ENCODE data around the gene NETO2.
"Not testable (repeated sequence)": the region's sequence is repeated elsewhere in the genome, so short reads cannot be mapped to it uniquely, and the experiment has no call there.

Gene NETO2

DNA sequence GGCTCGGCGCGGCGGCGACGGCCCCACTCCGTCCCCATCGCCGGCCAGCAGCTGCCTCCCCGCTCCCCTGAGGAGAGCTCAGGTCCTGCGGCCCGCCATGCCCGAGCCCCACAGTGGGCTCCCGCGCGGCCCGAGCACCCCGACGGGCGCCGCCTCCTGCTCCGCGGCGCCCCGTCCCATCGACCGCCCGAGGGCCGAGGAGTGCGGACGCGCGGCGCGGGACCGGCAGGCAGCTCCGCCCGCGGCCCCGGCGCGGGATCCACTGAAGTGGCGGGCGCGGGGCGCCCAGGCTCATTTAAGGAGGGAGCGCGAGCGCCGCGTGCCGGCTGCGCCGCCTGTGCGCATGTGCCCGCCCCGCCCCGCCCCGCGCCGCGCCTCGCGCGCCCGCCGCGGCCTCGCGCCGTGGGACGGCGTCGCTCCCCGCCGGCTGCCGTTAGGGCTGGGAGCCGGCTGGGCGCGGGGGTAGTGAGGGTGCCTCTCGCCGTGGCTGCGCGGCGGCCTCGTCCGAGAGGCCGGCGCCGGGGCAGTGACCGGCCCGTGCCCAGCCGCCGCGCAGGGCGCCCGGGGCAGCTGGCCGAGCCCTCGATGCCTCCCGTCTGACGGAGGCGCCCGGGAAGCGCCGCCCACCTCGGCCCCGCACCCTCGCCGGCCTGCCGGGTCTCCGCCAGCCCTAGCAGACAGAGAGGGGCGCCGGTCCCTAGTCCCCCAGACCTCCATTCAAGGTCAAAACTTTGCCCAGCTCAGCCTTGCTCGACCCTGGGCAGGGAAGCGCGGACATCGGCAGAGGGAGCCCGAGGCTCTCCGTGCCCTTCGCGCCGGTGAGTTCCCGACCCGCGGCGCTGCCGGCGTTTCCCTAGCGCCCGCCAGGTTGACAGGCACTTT lies at the start of gene NETO2:
Gene NETO2 (minus strand): TSS at position 269 of the 882 bp plus-strand sequence. CDS start 333 bp downstream, outside the sequence.
- no peak for DNase-seq (ENCODE audit: low read depth)

- DNase-seq (ENCODE audit: low read depth): no peak
Measured at GRCh38 chr16:47182318-47182717, 38.6 kb upstream of the NETO2 start.

DNA sequence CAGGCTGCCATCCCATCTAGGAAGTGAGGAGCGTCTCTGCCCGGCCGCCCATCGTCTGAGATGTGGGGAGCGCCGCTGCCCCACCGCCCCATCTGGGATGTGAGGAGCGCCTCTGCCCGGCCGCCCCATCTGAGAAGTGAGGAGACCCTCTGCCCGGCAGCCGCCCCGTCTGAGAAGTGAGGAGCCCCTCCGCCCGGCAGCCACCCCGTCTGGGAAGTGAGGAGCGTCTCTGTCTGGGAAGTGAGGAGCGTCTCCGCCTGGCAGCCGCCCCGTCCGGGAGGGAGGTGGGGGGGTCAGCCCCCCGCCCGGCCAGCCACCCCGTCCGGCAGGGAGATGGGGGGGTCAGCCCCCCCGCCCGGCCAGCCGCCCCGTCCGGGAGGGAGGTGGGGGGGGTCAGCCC lies 37.3 kb upstream of the NETO2 start:
- not testable (repeated sequence) for DNase-seq (ENCODE audit: low read depth)

GRCh38 chr16:47180073-47180472 lies 36.3 kb upstream of the NETO2 start:
- DNase-seq (ENCODE audit: low read depth): no peak

DNA sequence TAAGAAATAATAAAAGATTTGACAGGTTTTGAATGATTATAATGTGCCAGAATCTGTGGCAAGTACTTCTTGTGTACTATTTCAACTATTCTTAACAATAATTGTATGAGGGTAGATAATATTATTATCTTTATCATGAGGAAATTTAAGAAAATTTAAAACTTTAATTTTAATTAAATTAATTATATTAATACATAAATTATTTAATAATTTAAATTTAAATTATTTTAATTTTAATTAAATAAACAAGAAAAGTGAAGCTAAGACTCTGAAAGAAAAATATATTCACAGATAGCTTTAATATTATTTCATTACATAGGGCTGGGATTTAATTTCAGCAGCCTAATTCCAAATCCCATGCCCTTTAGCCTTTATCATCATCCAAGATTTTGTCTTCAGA lies 31.4 kb upstream of the NETO2 start:
- no peak for DNase-seq (ENCODE audit: low read depth)

GRCh38 chr16:47162670-47163420 lies 19.1 kb upstream of the NETO2 start:
- DNase-seq (ENCODE audit: low read depth): no peak

DNA sequence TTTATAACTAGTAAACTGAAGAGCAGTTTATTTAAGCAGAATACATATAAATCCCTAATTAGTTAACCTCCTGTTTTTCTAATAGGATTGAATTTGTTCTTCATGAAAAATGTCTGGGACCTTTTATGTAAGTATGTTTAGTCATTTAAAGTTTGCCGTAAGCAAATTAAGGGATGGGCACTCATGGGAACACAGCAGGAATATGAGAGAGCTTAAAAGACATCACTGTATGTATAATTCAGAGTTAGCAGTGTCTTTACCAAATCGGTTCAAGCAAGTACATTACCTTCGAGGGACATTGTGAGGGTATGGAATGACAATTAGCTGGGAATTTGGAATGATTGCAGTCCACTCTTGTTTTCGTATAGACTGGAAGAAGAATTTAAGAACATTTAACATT lies 17.7 kb upstream of the NETO2 start:
- DNase-seq (ENCODE audit: low read depth): no peak

- DNase-seq (ENCODE audit: low read depth): no peak
Measured at GRCh38 chr16:47160422-47160821, 16.7 kb upstream of the NETO2 start.

DNA sequence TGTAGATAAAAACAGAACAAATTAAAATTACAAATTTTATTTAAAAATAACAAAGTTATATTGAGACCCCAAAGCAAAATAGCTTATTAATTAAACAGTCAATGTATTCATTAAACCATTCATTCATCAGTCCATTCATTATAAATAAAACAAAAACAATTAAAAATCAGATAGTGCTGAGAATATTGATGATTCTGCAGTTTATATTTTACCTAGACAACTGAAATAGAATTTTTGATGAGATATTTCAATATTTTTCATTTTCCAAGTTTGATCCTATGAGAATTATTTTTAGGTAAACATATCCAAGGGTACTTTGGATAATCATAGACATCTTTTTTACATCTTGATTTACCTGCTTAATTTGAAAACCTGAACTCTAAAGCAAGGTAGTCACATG lies 15.2 kb upstream of the NETO2 start:
- no peak for DNase-seq (ENCODE audit: low read depth)

- DNase-seq (ENCODE audit: low read depth): no peak
Measured at GRCh38 chr16:47156680-47157215, 13.0 kb upstream of the NETO2 start.

DNA sequence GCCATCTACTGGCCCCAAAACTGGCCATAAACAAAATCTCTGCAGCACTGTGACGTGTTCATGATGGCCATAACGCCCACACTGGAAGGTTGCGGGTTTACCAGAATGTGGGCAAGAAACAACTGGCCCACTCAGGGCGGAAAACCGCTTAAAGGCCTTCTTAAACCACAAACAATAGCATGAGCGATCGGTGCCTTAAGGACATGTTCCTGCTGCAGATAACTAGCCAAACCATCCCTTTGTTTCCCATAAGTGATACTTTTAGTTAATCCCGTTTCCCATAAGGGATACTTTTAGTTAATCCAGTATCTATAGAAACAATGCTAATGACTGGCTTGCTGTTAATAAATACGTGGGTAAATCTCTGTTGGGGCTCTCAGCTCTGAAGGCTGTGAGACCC lies 8.8 kb upstream of the NETO2 start:
- not testable (repeated sequence) for DNase-seq (ENCODE audit: low read depth)

DNA sequence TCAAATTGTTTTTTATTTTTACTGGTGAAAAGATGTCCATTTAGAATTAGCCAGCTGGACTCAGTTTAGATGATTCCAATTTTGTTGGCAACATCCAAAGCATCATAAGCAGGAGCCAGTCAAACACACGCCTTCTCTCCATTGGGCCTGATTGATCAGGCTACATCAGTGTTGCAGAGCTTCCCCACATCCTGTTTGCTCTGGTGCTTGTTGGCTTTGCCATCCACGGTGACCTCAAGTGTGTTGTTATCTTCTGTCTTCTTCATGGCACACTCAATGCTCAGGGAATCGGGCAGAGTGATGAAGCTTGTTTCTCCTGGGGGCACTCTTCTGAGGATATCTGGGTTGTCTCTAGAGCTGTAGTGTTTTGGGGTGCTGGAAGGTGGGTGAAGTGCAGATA lies 6.3 kb upstream of the NETO2 start:
- DNase-seq (ENCODE audit: low read depth): no peak

GRCh38 chr16:47144559-47144877 lies 773 bp upstream of the NETO2 start:
- DNase-seq (ENCODE audit: low read depth): no peak

DNA sequence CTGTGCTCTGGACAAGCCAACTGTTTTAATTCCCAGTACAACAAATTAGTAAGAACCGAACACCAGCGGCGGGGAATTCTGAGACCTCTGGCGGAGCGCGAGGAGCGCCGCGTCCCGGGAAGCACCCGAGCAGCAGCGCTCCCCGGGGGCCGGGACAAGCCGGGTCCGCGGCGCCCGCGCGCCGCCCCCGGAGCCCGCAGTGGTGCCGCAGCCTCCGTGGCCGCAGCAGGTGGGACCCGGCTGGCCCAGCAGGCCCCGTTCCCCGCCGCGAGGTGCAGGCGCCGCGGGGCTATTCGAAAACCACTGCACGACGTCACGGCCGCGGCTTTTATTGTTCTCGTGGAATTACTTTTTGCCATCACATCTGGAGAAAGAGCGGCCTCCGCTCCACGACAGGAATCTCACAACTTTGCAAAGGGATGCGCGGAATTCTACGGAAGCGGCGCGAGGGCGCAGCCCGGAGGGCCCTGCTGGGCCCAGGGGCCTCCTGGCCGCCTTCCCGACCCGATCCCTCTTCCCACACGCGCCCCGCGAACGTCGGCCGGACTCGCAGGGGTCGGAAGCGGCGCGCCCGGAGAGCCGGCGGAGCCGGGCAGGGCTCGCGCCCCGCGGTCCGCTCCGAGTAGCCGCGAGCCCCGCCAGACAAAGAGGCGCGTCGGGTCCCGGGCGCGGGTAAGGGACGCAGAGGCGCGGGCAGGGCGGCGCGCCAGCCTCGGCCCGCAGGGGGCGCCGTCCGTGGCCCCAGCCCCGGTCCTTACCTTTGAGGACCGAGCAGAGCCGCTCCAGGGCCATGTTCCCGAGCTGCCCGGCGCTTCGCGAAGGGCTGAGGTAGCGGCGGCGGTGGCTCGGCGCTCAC lies 696 bp downstream of the NETO2 start:
- peak; percentile 22 for DNase-seq (ENCODE audit: low read depth)

- DNase-seq (ENCODE audit: low read depth): no peak
Measured at GRCh38 chr16:47142486-47142820, 1.3 kb downstream of the NETO2 start.

GRCh38 chr16:47141773-47142485 lies 1.8 kb downstream of the NETO2 start:
- no peak for DNase-seq (ENCODE audit: low read depth)

GRCh38 chr16:47140686-47141085 lies 3.1 kb downstream of the NETO2 start:
- DNase-seq (ENCODE audit: low read depth): no peak

- DNase-seq (ENCODE audit: low read depth): no peak
Measured at GRCh38 chr16:47139561-47140185, 4.1 kb downstream of the NETO2 start.

DNA sequence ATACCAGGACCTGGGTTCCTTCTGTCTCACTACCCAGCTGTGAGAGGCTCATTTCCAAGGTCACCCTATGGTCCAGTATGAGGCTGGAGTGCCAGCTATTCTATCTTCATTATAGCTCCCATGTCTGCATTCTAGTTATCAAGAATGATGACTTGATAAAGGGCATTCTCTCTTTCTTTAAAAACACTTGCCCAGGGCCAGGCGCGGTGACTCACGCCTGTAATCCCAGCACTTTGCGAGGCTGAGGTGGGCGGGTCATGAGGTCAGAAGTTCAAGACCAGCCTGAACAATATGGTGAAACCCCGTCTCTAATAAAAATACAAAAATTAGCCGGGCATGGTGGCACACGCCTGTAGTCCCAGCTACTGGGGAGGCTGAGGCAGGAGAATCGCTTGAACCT lies 5.8 kb downstream of the NETO2 start:
- DNase-seq (ENCODE audit: low read depth): not testable (repeated sequence)

DNA sequence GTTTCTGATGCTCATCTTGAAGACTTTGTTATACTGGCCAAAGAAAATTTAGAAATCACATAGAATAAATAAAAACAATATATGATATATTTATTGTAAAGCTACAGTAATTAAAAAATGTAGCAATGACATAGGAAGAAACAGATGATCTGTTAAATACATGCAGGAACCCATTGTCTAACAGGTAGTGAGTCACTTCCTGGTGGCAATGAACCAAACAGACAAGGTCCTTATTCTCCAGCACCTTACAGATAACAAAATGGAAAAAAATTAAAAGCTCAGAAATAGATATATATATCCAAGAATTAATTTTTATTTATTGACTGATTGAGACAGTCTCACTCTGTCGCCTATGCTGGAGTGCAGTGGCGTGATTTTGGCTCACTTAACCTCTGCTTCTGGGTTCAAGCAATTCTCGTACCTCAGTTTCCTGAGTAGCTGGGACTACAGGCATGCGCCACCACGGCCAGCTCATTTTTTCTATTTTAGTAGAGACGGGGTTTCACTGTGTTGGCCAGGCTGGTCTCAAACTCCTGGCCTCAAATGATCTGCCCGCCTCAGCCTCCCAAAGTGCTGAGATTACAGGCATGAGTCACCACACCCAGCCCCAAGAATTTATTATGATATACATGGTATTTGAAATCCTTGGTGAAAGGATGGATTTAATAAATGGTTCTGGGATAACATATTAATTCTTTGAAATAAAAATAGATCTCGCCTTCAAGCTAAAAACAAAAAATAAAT lies 7.5 kb downstream of the NETO2 start:
- no peak for DNase-seq (ENCODE audit: low read depth)
